ENCODE results near the gene SLC44A3.

The SLC44A3 gene

DNA sequence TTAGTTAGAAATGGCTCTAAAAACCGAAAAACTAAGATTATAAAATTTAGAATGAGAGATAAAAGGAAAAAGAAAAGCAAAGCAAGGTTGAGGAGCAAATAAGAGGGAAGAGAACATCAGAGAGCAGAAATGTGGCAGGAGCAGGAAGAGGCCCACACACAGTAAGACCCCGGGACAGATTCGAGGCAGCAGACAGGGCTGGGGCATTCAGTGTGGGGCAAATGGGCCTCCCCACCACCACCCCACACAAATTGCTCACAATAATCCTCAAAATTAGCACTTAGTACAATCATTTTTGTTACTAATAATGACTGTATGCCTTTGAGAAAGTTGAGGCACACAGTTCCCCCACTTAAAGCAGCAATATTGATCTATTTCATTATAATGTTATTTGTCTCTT is 17.1 kb upstream of the SLC44A3 start:
- TF ChIP-seq, protein P1, sequence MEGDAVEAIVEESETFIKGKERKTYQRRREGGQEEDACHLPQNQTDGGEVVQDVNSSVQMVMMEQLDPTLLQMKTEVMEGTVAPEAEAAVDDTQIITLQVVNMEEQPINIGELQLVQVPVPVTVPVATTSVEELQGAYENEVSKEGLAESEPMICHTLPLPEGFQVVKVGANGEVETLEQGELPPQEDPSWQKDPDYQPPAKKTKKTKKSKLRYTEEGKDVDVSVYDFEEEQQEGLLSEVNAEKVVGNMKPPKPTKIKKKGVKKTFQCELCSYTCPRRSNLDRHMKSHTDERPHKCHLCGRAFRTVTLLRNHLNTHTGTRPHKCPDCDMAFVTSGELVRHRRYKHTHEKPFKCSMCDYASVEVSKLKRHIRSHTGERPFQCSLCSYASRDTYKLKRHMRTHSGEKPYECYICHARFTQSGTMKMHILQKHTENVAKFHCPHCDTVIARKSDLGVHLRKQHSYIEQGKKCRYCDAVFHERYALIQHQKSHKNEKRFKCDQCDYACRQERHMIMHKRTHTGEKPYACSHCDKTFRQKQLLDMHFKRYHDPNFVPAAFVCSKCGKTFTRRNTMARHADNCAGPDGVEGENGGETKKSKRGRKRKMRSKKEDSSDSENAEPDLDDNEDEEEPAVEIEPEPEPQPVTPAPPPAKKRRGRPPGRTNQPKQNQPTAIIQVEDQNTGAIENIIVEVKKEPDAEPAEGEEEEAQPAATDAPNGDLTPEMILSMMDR (IDR thresholded peaks at IDR 0.05), result no peak

DNA sequence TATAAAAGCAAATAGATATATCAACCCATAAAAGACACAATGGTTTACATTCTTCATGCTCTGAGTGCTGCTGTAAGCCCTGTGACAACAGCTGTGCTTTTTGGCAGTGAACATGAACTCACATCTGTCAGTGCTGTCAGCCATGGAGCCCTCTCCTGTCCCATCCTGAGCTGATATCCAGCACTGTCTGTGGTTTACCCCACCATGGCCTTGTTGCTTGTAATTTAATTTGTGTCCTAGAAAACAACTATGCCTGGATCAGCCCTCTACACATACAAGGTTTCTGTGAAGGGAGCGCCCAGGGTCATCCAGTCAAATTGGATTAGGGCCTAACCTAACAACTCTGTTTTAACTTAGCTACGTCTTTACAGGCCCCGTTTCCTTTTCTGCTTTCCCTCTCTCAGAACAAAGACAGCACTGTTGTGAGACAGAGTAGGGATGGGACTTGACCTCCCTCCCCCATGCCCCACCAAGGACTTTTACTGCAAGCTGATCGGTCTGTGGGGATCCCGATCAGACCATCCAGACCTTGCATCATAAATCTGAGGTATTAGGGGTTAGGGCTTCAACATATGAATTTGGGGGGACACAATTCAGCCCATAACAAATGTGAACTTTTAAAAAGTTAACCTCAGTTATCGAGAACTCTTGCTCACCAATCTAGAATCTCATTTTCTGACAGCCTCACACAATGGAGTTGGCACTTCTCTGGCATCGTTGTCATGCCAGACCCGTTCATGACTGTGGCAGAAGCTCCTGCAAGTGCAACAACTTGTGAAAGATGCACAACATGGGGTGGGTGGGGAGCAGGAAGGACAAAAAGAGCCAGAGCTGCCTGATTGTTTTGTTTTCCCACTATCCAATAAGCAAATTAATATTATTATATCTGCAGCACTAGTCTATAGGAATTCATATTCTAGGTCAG is 16.4 kb upstream of the SLC44A3 start:
- TF ChIP-seq, protein P1 (IDR thresholded peaks at IDR 0.05), result no peak

DNA sequence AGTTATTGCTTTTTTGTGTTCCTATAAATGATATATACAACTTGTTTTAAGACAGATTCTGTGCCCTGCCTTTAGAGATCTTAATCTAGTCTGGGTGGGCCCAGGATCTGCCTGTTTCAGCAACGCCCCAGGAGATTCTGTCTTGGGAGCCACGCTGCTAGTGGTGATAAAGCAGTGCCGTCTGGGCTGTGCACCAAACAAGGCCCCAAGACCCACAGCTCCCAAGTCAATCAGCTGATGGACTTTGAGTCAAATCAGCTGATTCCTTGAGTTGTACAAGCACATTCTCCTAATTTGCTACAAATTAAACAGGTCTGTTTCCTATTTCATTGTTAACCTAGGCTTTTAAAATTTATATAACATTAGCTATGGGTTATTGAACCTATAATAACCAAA is 15.7 kb upstream of the SLC44A3 start:
- TF ChIP-seq, protein P1 (IDR thresholded peaks at IDR 0.05), result no peak

DNA sequence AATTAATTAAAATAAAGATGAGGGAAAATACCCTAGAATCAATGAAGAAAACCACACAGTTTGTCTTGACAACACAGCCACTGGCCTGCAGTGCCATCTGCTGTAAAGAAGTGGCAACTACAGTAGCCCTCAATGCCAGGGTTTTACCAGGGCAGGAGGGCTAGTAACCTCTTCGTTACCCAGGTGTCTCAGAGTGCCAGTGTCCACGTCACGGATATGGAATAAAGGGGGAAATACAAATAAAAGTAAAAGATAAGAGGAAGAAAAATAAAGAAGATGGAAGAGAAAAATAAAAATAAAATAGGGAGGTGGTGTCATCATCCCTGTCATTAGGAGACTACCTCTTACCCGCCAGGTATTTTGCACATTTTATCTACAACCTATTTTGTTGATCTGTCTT is 14.2 kb upstream of the SLC44A3 start:
- TF ChIP-seq, protein P1 (IDR thresholded peaks at IDR 0.05), result peak; percentile 98

DNA sequence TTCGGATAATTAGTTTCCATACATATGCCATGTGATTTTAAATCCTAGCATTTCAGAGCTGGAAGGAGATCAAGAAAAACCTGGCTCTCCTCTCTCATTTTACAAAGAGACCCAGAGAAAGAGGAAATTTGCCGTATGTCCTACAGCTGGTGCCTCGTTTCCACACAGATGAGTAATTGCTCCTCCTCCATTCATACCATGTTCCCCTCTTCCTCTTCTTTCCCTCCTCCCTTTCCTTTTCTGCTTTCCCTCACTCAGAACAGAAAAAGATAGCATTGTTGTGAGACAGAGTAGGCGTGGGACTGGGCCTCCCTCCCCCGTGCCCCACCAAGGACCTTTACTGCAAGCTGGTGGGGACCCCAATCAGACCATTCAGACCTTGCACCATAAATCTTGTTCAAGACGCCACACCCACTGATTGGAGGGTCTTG is 13.7 kb upstream of the SLC44A3 start:
- TF ChIP-seq, protein P1 (IDR thresholded peaks at IDR 0.05), result no peak

DNA sequence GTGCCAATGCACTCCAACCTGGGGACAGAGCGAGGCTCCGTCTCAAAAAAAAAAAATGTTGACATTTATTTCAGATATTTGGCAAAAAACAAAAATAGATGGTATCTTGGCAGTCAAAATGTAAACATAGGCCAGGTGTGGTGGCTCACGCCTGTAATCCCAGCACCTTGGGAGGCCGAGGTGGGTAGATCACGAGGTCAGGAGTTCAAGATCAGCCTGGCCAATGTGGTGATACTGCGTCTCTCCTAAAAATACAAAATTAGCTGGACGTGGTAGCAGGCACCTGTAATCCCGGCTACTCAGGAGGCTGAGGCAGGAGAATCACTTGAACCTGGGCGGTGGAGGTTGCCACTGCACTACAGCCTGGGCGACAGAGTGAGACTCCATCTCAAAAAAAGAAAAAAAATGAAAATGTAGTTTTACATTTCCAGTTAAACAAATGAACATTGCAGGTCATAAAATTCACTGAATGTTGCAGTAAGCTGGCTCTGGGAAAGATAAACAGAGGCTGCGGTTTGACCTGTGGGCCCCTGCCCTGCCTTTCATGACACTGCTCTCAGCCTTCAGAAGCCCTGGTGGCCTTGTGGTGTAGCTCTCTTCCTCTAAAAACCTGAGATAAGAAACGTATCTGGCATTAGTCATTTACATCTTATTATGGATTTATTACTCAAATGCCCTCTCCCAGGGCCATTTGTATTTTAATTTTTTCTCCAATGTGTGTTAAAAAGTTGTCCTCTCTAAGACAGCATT is 12.2 kb upstream of the SLC44A3 start:
- TF ChIP-seq, protein P1 (IDR thresholded peaks at IDR 0.05), result no peak

DNA sequence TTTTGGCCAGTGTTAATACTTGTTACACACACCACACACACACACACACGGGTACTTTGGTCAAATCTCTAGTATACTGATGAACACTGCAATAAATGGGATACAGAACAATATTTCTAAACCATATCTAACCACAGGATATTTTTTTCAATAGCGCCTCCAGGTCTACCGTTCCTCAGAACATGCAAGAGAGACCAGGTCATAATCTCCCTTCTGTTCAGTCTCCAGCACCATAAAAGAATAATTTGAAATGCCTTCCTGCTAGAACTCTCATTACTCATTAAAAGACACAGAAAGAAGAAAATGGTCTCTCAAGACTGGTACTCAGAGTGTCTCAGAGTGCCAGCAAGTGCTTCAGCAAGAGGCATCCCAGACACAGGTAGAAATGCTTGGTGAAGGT is 11.5 kb upstream of the SLC44A3 start:
- TF ChIP-seq, protein P1 (IDR thresholded peaks at IDR 0.05), result no peak
